GM12864 (cell line): ENCODE data around the gene TBC1D22A.

Experiments used
- DNase-seq: peaks from one replicate; pipeline ENCODE4 v3.0.0-alpha.2; 2011; ENCODE audit warnings: low read depth
- H3K4me3 ChIP-seq: 2 replicates; pipeline ENCODE4 v1.5.1; 2011; ENCODE audit warnings: mild to moderate bottlenecking, low read depth, low read length, control low read depth
- CTCF ChIP-seq: IDR thresholded peaks from 2 replicates; pipeline ENCODE4 v1.5.1; 2011; ENCODE audit warnings: low read depth, mild to moderate bottlenecking, moderate library complexity, low read length, control low read depth, inconsistent platforms; ENCODE audit errors: missing control alignments

Gene TBC1D22A

DNA sequence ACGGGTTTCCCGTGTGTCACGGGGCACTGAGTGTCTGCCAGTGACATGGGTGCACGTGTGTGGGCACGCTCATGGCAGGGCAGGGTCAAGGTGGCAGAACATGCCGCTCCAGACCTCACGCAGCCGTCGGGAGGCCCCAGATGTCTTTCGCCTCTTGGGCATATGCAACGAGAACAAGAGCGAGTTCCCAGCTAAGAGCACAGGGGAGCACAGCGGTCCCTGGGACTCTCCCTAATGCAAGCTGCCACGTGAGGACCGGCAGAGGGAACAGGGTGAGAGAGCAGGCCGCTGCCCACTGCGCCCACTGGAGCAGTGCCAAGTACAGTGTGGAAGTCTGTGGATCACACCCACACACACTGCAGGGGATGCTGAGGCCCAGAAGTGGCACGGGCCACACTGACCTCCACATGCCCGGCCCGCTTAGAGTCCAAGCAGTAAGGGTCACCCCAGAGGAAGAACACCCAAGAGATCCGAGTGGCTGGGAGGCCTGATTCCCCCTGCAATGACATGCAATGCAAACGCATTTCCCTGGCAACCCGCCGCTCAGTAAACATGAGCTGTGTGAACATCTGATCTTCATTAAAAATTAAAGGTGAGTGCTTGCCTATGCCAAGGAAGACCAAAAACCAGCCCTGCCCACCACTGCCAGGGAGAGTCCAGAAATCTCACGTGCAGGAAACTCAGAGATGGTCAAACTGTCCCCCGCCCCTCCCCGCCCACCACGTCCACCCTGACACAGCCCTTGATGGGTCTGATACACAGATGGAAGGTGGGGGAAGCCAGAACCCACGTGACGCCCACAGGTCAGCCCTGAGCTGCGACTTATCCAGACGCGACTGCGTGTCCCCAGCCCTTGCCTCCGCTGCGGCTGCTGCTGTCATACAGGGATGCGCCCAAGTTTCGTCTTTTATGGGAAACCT, 36.1 kb upstream of the TBC1D22A start:
- no peak for DNase-seq
- H3K4me3 ChIP-seq, result no peak overlapping the region
- TF ChIP-seq CTCF, result no peak

DNA sequence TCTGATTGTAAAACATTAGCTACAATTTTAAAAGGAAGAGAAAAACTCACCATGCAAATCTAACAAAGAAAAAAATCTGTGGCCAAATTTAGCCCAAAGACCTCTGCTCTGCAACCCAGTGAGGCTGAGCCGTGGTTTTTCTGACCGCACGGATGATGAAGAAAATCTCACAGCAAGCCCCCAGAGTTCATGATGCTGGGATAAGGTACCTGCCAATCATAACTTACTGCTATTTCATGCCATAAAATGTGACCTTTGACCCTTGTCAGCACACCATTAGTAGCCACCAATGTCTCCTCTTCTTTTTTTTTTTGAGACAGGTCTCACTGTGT, 35.5 kb upstream of the TBC1D22A start:
- DNase-seq, result no peak
- no peak overlapping the region for H3K4me3 ChIP-seq
- no peak for TF ChIP-seq CTCF

DNA sequence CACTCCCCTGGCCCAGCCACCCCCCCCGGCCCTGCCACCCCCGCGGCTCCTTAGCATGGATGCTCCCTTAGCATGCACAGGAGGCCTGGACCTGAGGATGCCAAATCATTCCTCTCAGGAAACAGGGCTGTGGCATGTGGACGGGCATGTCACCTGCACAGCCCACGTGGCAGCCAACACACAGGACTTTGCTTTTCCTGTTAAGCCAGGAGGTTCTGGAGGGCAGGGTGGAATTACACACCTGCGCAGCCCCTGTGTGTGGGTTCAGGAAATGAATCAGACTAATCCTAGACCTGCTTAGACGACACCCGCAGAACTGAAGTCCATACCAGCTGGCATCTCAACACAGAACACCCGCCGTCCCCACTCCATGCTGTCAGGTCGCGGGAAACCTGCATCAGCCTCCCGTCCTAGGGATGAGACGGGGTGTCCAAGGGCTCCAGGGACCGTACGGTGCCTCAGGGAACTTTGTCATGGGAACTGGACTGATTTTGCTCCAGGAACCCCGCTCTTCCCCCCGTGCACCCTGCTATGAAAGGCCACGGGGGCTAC, 34.6 kb upstream of the TBC1D22A start:
- no peak for TF ChIP-seq CTCF
- H3K4me3 ChIP-seq, result no peak overlapping the region
- no peak for DNase-seq

- DNase-seq, result no peak
- no peak for TF ChIP-seq CTCF
These were observed 34.0 kb upstream of the TBC1D22A start for GRCh38 chr22:46728470-46728869.

GRCh38 chr22:46730568-46731245, 31.7 kb upstream of the TBC1D22A start:
- TF ChIP-seq CTCF, result no peak
- H3K4me3 ChIP-seq, result no peak overlapping the region
- no peak for DNase-seq

More at GRCh38 chr22:46728470-46728869, 34.0 kb upstream of the TBC1D22A start:
- no peak overlapping the region for H3K4me3 ChIP-seq

GRCh38 chr22:46731246-46732040, 31.0 kb upstream of the TBC1D22A start:
- no peak for DNase-seq
- H3K4me3 ChIP-seq, result no peak overlapping the region
- no peak for TF ChIP-seq CTCF
